ENCODE results near the gene CCDC97.
"Not testable (repeated sequence)": the region's sequence is repeated elsewhere in the genome, so short reads cannot be mapped to it uniquely, and the experiment has no call there.

CCDC97 gene

GRCh38 chr19:41310033-41310831, at the start of gene CCDC97:
Gene CCDC97 (plus strand): TSS chr19:41310172. CDS start chr19:41310311, 139 bp downstream.
- FAIRE-seq = no peak

GRCh38 chr19:41261474-41262190, 48.3 kb upstream of the CCDC97 start:
- no peak for FAIRE-seq

- no peak for FAIRE-seq
Observed at GRCh38 chr19:41263042-41263849, 46.7 kb upstream of the CCDC97 start.

- peak; percentile 100 for FAIRE-seq
Observed at GRCh38 chr19:41263850-41264580, 46.0 kb upstream of the CCDC97 start, which contains the start of gene HNRNPUL1. Gene HNRNPUL1 (plus strand): TSS chr19:41264372. CDS start chr19:41264504, 132 bp downstream.

- no peak for FAIRE-seq
Observed at GRCh38 chr19:41264581-41265394, 45.2 kb upstream of the CCDC97 start.

- no peak for FAIRE-seq
Observed at GRCh38 chr19:41265395-41266153, 44.4 kb upstream of the CCDC97 start.

- FAIRE-seq = no peak
Observed at GRCh38 chr19:41269055-41269454, 40.9 kb upstream of the CCDC97 start.

GRCh38 chr19:41269571-41269970, 40.4 kb upstream of the CCDC97 start:
- no peak for FAIRE-seq

GRCh38 chr19:41273076-41273475, 36.9 kb upstream of the CCDC97 start:
- FAIRE-seq = no peak

- FAIRE-seq = no peak
Observed at GRCh38 chr19:41274802-41275201, 35.2 kb upstream of the CCDC97 start.

- no peak for FAIRE-seq
Observed at GRCh38 chr19:41276231-41276630, 33.7 kb upstream of the CCDC97 start.

- no peak for FAIRE-seq
Observed at GRCh38 chr19:41278478-41278877, 31.5 kb upstream of the CCDC97 start.

GRCh38 chr19:41288673-41289530, 21.1 kb upstream of the CCDC97 start:
- FAIRE-seq = no peak

- FAIRE-seq = not testable (repeated sequence)
Observed at GRCh38 chr19:41289814-41290213, 20.2 kb upstream of the CCDC97 start.

- FAIRE-seq = no peak
Observed at GRCh38 chr19:41294393-41294792, 15.6 kb upstream of the CCDC97 start.

- no peak for FAIRE-seq
Observed at GRCh38 chr19:41295499-41295898, 14.5 kb upstream of the CCDC97 start.

GRCh38 chr19:41296433-41296871, 13.5 kb upstream of the CCDC97 start:
- no peak for FAIRE-seq

- FAIRE-seq = no peak
Observed at GRCh38 chr19:41297628-41298347, 12.2 kb upstream of the CCDC97 start.
